ENCODE data around the gene DHRS13. TPM values are rescaled to one million over a fixed set of nuclear protein-coding genes. Genes with fewer than 3 reads are reported as not detected.

Gene DHRS13
- total and polyA plus RNA-seq, 11 donors: 2.2 to 6.3 (median 2.9) TPM

- Histone ChIP-seq H3K27ac (no peak overlapping the region), H3K4me3 (no peak overlapping the region), H3K27me3 (no peaks in the 10 kb centered on the region), H3K36me3 (peaks cover 0 to 51% (median 43%) of the 10 kb centered on the region in 9 donors), H3K4me1 (no peaks in the 10 kb centered on the region), H3K9me3 (no peaks in the 10 kb centered on the region)
- ATAC-seq (peak in 1 of 4 donors; percentile 20), DNase-seq (peak in 1 of 5 donors; percentile 27)
- TF ChIP-seq CTCF (IDR thresholded peaks at IDR 0.05) (no peak), POLR2A (IDR thresholded peaks at IDR 0.05) (no peak)
- intact Hi-C loops (cut with DNase I): loop anchor here in 1 of 10 donors (10.0 kb wide), 1 partner anchor 97 kb away; no protein-coding TSS in a partner anchor
- WGBS, 4 donors: 67 to 82% (median 69%) methylated on average over 8 of the region's 8 CpGs
Measured at GRCh38 chr17:28861393-28862203, 41.3 kb downstream of the DHRS13 start.

GRCh38 chr17:28860363-28860808, 42.5 kb downstream of the DHRS13 start:
- Histone ChIP-seq H3K27ac (no peak overlapping the region), H3K4me1 (peaks cover 0 to 9% (median 4%) of the 10 kb centered on the region in 12 donors), H3K27me3 (no peaks in the 10 kb centered on the region), H3K4me3 (no peak overlapping the region), H3K36me3 (peaks cover 0 to 59% (median 49%) of the 10 kb centered on the region in 9 donors), H3K9me3 (no peaks in the 10 kb centered on the region)
- DNase-seq (peak in 1 of 5 donors; percentile 20), ATAC-seq (no peak)
- intact Hi-C loops (cut with DNase I): loop anchor here in 1 of 10 donors (10.0 kb wide), 1 partner anchor 96 kb away; no protein-coding TSS in a partner anchor
- TF ChIP-seq CTCF (IDR thresholded peaks at IDR 0.05): no peak
- no peak for TF ChIP-seq POLR2A (IDR thresholded peaks at IDR 0.05)
- 86 to 94% (median 93%) methylated on average over 4 of the region's 4 CpGs for WGBS, 4 donors

GRCh38 chr17:28858801-28859355, 44.0 kb downstream of the DHRS13 start:
- Histone ChIP-seq H3K36me3 (peaks cover 0 to 59% (median 49%) of the 10 kb centered on the region in 9 donors), H3K4me1 (peaks cover 0 to 17% (median 9%) of the 10 kb centered on the region in 12 donors), H3K27ac (no peak overlapping the region), H3K9me3 (no peaks in the 10 kb centered on the region), H3K4me3 (no peak overlapping the region), H3K27me3 (no peaks in the 10 kb centered on the region)
- peak in 1 of 5 donors; percentile 13 for DNase-seq
- intact Hi-C loops (cut with DNase I): loop anchor here in 3 of 10 donors (5.0 to 10.0 kb wide), 3 partner anchors 38 to 94 kb away; partner anchors contain the start of gene FLOT2 (in 1 of the 3)
- no peak for TF ChIP-seq POLR2A (IDR thresholded peaks at IDR 0.05)
- no peak for TF ChIP-seq CTCF (IDR thresholded peaks at IDR 0.05)
- no peak for ATAC-seq
- 46 to 61% (median 49%) methylated on average over 2 of the region's 2 CpGs for WGBS, 4 donors
